ENCODE data around the gene TIMELESS. TPM values are rescaled to one million over a fixed set of nuclear protein-coding genes. Genes with fewer than 3 reads are reported as not detected.
A peak's percentile ranks its signal among the peaks of the same experiment; 100 is the strongest.

Gene TIMELESS
- polyA plus RNA-seq, 2 of the 4 experiments (the other 2 are of a cell fraction): 17.6 to 60.1 TPM

GRCh38 chr12:56468216-56469006 lies 19.2 kb upstream of the TIMELESS start, which contains the start of gene SPRYD4 (continued):
- TF ChIP-seq CTCF (IDR thresholded peaks at IDR 0.05): peak; percentile 55
- TF ChIP-seq E2F6 (IDR thresholded peaks at IDR 0.05; ENCODE audit: borderline replicate concordance, low read depth): peak; percentile 95
- no peak; the same call in 1 of the 2 replicates for TF ChIP-seq NPAS2 (CRISPR knock-in tag; IDR thresholded peaks at IDR 0.05; ENCODE audit: borderline replicate concordance)
- TF ChIP-seq PHF8 (IDR thresholded peaks at IDR 0.05; ENCODE audit: borderline replicate concordance, low read depth): peak; percentile 70; the same call in 1 of the 2 replicates
- no peak for TF ChIP-seq HOXA7 (CRISPR knock-in tag; IDR thresholded peaks at IDR 0.05)
- no peak for TF ChIP-seq FOSL2 (IDR thresholded peaks at IDR 0.05)
- no peak for TF ChIP-seq FOSL2 (CRISPR knock-in tag; IDR thresholded peaks at IDR 0.05)
- TF ChIP-seq BCL3 (IDR thresholded peaks at IDR 0.05): peak; percentile 93; the same call in 2 of the 3 replicates
- peak; percentile 59; the same call in 1 of the 2 replicates for TF ChIP-seq HMGXB4 (CRISPR knock-in tag; IDR thresholded peaks at IDR 0.05; ENCODE audit: borderline replicate concordance)
- peak; percentile 49; the same call in 1 of the 2 replicates for TF ChIP-seq ATOH8 (CRISPR knock-in tag; IDR thresholded peaks at IDR 0.05; ENCODE audit: low read depth)
- TF ChIP-seq EP300 (IDR thresholded peaks at IDR 0.05): no peak
- TF ChIP-seq HEYL (CRISPR knock-in tag; IDR thresholded peaks at IDR 0.05): no peak
- TF ChIP-seq HDAC2 (IDR thresholded peaks at IDR 0.05): peak; percentile 76; the same call in 1 of the 2 replicates
- peak; percentile 100 for TF ChIP-seq MYC (IDR thresholded peaks at IDR 0.05; ENCODE audit: borderline replicate concordance, low read length)
- no peak for TF ChIP-seq ZNF302 (CRISPR knock-in tag; IDR thresholded peaks at IDR 0.05)
- no peak for TF ChIP-seq NFE2L2 (conservative IDR thresholded peaks at IDR 0.05; ENCODE audit: low read length)
- TF ChIP-seq POLR2A (IDR thresholded peaks at IDR 0.05; ENCODE audit: low read length): peak; percentile 92

GRCh38 chr12:56462565-56462964 lies 13.3 kb upstream of the TIMELESS start:
- ATAC-seq: no peak
- CTCF ChIA-PET: interaction anchor here (1.3 to 3.4 kb wide), 3 partner anchors 13 to 176 kb away, joined by 3 to 34 read pairs (median 11); partner anchors contain the start of gene TIMELESS
- no peak overlapping the region for H3K4me3 ChIP-seq

More at GRCh38 chr12:56462565-56462964, 13.3 kb upstream of the TIMELESS start:
- no peak for DNase-seq (ENCODE audit: low read depth in 1 of 2, low spot score in 1 of 2)
- Histone ChIP-seq H3K27ac (no peak overlapping the region), H3K4me1 (peaks cover 3% of the 10 kb centered on the region; the same call in 1 of the 3 replicates), H3K9me3 (no peaks in the 10 kb centered on the region), H3K4me2 (no peak overlapping the region)
- FAIRE-seq: no peak
- TF ChIP-seq ZC3H11A (IDR thresholded peaks at IDR 0.05): no peak
- TF ChIP-seq MAFK (IDR thresholded peaks at IDR 0.05; ENCODE audit: partially characterized antibody): peak; percentile 61
- POLR2A ChIA-PET: no interaction called here

Measured in A549 (cell line).